SK-N-SH treated with all-trans-retinoic acid at 6 μM for 48 hours (cell line): ENCODE data around the gene CDKN1A.

ENCODE experiments used
- ATAC-seq: fragments of 200-7000 bp; cut with Tn5 transposase; 3 replicates; pipeline ENCODE4 v1.9.1; 2020; ENCODE audit warnings: mild to moderate bottlenecking, moderate library complexity
- ARNTL ChIP-seq: fragments of 450-650 bp; formaldehyde crosslinking; IDR thresholded peaks from 2 replicates; pipeline ENCODE4 v1.5.0; 2020; ENCODE audit warnings: low read depth, mild to moderate bottlenecking, moderate library complexity, borderline replicate concordance
- BACH2 ChIP-seq: fragments of 250-450 bp; sonication (Bioruptor Pico); IDR thresholded peaks from 2 replicates; pipeline ENCODE4 v1.9.0; 2021; ENCODE audit warnings: mild to moderate bottlenecking, borderline replicate concordance
- CSDC2 ChIP-seq: fragments of 250-450 bp; sonication (Bioruptor Pico); IDR thresholded peaks from 2 replicates; pipeline ENCODE4 v1.5.0; 2020; ENCODE audit warnings: mild to moderate bottlenecking, moderate library complexity
- GLIS3 ChIP-seq: fragments of 250-450 bp; sonication (Bioruptor Pico); IDR thresholded peaks from 2 replicates; pipeline ENCODE4 v1.5.0; 2020; ENCODE audit warnings: mild to moderate bottlenecking, moderate library complexity
- ISL1 ChIP-seq: fragments of 250-450 bp; sonication (Bioruptor Pico); IDR thresholded peaks from 2 replicates; pipeline ENCODE4 v2.1.2; 2022; ENCODE audit warnings: mild to moderate bottlenecking, moderate library complexity
- OSR1 ChIP-seq: fragments of 250-450 bp; sonication (Bioruptor Pico); IDR thresholded peaks from 2 replicates; pipeline ENCODE4 v1.8.0; 2022; ENCODE audit warnings: moderate library complexity, mild to moderate bottlenecking, inconsistent platforms
- PPARA ChIP-seq: fragments of 250-450 bp; sonication (Bioruptor Pico); IDR thresholded peaks from 2 replicates; pipeline ENCODE4 v1.5.0; 2020; ENCODE audit warnings: mild to moderate bottlenecking, borderline replicate concordance
- RARB ChIP-seq: fragments of 250-450 bp; sonication (Bioruptor Pico); IDR thresholded peaks from 2 replicates; pipeline ENCODE4 v1.8.0; 2021; ENCODE audit warnings: mild to moderate bottlenecking, moderate library complexity
- SNAI2 ChIP-seq: fragments of 250-450 bp; sonication (Bioruptor Pico); IDR thresholded peaks from 2 replicates; pipeline ENCODE4 v1.5.0; 2020; ENCODE audit warnings: mild to moderate bottlenecking, moderate library complexity
- TCF4 ChIP-seq: fragments of 250-450 bp; sonication (Bioruptor Pico); IDR thresholded peaks from 2 replicates; pipeline ENCODE4 v1.8.0; 2021; ENCODE audit warnings: mild to moderate bottlenecking, moderate library complexity, borderline replicate concordance
- TOX ChIP-seq: fragments of 250-450 bp; sonication (Bioruptor Pico); IDR thresholded peaks from 2 replicates; pipeline ENCODE4 v1.8.0; 2021; ENCODE audit warnings: mild to moderate bottlenecking, moderate library complexity, borderline replicate concordance
- ZFP3 ChIP-seq: fragments of 250-450 bp; sonication (Bioruptor Pico); IDR thresholded peaks from 2 replicates; pipeline ENCODE4 v1.5.0; 2020; ENCODE audit warnings: mild to moderate bottlenecking, moderate library complexity
- ZFP30 ChIP-seq: fragments of 450-650 bp; formaldehyde crosslinking; IDR thresholded peaks from 2 replicates; pipeline ENCODE4 v1.5.0; 2022; ENCODE audit warnings: mild to moderate bottlenecking, moderate library complexity
- ZNF565 ChIP-seq: fragments of 450-650 bp; formaldehyde crosslinking; conservative IDR thresholded peaks from 2 replicates; pipeline ENCODE4 v1.5.0; 2020; ENCODE audit warnings: low read depth, mild to moderate bottlenecking, moderate library complexity
- ZNF70 ChIP-seq: fragments of 450-650 bp; formaldehyde crosslinking; IDR thresholded peaks from 2 replicates; pipeline ENCODE4 v1.5.0; 2020; ENCODE audit warnings: mild to moderate bottlenecking, moderate library complexity
- ZNF8 ChIP-seq: fragments of 450-650 bp; formaldehyde crosslinking; IDR thresholded peaks from 2 replicates; pipeline ENCODE4 v1.5.0; 2020; ENCODE audit warnings: mild to moderate bottlenecking, moderate library complexity
- TF ChIP-seq, protein P1 (sequence below): fragments of 250-450 bp; sonication (Bioruptor Pico); IDR thresholded peaks from 2 replicates; pipeline ENCODE4 v1.5.1; 2021; ENCODE audit warnings: mild to moderate bottlenecking, moderate library complexity
- TF ChIP-seq, protein P2 (sequence below): fragments of 250-450 bp; sonication (Bioruptor Pico); IDR thresholded peaks from 2 replicates; pipeline ENCODE4 v1.8.0; 2021; ENCODE audit warnings: low read depth, mild to moderate bottlenecking, moderate library complexity, borderline replicate concordance
- TF ChIP-seq, protein P3 (sequence below): fragments of 250-450 bp; sonication (Bioruptor Pico); IDR thresholded peaks from 2 replicates; pipeline ENCODE4 v1.5.1; 2020; ENCODE audit warnings: low read depth, mild to moderate bottlenecking, moderate library complexity
- TF ChIP-seq, protein P4 (sequence below): fragments of 250-450 bp; sonication (Bioruptor Pico); IDR thresholded peaks from 2 replicates; pipeline ENCODE4 v1.5.0; 2020; ENCODE audit warnings: mild to moderate bottlenecking, moderate library complexity
- TF ChIP-seq, protein P5 (sequence below): fragments of 250-450 bp; sonication (Bioruptor Pico); IDR thresholded peaks from 2 replicates; pipeline ENCODE4 v1.8.0; 2020; ENCODE audit warnings: mild to moderate bottlenecking, moderate library complexity, borderline replicate concordance

CDKN1A gene

DNA sequence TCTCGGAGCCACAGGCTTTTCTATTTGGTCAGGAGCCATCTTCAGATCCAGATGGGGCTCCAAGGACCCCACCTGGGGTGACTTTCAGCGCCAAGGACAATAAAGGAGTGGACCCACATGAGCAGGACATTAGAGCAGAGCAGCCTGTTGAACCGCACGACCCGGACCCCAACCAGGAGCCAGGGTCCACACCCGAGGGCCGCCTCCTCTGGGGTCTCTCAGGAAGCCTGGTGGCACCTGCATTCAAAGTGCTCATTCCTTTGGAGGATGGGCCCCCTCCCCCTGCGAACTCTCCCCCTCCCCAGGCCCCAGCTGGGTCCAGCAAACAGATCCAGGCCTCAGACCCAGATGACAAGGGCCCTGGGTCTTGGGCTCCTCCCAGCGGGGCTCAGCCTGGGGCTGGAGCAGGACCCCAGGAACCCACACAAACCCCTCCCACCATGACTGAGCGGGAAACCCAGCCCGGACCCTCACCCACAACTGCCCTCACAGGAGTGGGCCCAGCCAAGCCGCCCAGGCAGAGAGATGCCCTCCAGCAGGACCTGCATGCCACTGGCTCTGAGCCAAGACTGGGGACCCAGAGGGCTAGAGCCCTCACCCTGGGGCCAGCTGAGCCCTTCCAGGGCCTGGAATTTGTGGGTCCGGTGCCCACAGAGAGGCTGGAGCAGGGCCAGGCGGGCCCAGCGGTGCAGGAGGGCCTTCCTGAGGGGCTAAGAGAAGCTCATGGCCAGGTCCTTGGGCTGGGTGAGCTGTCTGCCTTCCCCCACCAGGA, 43.0 kb downstream of the CDKN1A start:
- TF ChIP-seq GLIS3 (CRISPR knock-in tag) (no peak), ZNF8 (CRISPR knock-in tag) (no peak), ZFP3 (CRISPR knock-in tag) (no peak), RARB (CRISPR knock-in tag) (no peak), BACH2 (no peak), SNAI2 (CRISPR knock-in tag) (no peak), ISL1 (no peak), ZNF565 (CRISPR knock-in tag) (no peak), OSR1 (no peak), CSDC2 (CRISPR knock-in tag) (no peak)
- TF ChIP-seq, protein P1, sequence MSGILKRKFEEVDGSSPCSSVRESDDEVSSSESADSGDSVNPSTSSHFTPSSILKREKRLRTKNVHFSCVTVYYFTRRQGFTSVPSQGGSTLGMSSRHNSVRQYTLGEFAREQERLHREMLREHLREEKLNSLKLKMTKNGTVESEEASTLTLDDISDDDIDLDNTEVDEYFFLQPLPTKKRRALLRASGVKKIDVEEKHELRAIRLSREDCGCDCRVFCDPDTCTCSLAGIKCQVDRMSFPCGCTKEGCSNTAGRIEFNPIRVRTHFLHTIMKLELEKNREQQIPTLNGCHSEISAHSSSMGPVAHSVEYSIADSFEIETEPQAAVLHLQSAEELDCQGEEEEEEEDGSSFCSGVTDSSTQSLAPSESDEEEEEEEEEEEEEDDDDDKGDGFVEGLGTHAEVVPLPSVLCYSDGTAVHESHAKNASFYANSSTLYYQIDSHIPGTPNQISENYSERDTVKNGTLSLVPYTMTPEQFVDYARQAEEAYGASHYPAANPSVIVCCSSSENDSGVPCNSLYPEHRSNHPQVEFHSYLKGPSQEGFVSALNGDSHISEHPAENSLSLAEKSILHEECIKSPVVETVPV = no peak
- TF ChIP-seq, protein P2, sequence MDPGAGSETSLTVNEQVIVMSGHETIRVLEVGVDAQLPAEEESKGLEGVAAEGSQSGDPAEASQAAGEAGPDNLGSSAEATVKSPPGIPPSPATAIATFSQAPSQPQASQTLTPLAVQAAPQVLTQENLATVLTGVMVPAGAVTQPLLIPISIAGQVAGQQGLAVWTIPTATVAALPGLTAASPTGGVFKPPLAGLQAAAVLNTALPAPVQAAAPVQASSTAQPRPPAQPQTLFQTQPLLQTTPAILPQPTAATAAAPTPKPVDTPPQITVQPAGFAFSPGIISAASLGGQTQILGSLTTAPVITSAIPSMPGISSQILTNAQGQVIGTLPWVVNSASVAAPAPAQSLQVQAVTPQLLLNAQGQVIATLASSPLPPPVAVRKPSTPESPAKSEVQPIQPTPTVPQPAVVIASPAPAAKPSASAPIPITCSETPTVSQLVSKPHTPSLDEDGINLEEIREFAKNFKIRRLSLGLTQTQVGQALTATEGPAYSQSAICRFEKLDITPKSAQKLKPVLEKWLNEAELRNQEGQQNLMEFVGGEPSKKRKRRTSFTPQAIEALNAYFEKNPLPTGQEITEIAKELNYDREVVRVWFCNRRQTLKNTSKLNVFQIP (CRISPR knock-in tag) = no peak
- TF ChIP-seq, protein P3, sequence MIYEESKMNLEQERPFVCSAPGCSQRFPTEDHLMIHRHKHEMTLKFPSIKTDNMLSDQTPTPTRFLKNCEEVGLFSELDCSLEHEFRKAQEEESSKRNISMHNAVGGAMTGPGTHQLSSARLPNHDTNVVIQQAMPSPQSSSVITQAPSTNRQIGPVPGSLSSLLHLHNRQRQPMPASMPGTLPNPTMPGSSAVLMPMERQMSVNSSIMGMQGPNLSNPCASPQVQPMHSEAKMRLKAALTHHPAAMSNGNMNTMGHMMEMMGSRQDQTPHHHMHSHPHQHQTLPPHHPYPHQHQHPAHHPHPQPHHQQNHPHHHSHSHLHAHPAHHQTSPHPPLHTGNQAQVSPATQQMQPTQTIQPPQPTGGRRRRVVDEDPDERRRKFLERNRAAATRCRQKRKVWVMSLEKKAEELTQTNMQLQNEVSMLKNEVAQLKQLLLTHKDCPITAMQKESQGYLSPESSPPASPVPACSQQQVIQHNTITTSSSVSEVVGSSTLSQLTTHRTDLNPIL (CRISPR knock-in tag) = no peak
- TF ChIP-seq, protein P4, sequence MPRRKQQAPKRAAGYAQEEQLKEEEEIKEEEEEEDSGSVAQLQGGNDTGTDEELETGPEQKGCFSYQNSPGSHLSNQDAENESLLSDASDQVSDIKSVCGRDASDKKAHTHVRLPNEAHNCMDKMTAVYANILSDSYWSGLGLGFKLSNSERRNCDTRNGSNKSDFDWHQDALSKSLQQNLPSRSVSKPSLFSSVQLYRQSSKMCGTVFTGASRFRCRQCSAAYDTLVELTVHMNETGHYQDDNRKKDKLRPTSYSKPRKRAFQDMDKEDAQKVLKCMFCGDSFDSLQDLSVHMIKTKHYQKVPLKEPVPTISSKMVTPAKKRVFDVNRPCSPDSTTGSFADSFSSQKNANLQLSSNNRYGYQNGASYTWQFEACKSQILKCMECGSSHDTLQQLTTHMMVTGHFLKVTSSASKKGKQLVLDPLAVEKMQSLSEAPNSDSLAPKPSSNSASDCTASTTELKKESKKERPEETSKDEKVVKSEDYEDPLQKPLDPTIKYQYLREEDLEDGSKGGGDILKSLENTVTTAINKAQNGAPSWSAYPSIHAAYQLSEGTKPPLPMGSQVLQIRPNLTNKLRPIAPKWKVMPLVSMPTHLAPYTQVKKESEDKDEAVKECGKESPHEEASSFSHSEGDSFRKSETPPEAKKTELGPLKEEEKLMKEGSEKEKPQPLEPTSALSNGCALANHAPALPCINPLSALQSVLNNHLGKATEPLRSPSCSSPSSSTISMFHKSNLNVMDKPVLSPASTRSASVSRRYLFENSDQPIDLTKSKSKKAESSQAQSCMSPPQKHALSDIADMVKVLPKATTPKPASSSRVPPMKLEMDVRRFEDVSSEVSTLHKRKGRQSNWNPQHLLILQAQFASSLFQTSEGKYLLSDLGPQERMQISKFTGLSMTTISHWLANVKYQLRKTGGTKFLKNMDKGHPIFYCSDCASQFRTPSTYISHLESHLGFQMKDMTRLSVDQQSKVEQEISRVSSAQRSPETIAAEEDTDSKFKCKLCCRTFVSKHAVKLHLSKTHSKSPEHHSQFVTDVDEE (CRISPR knock-in tag) = no peak
- TF ChIP-seq, protein P5, sequence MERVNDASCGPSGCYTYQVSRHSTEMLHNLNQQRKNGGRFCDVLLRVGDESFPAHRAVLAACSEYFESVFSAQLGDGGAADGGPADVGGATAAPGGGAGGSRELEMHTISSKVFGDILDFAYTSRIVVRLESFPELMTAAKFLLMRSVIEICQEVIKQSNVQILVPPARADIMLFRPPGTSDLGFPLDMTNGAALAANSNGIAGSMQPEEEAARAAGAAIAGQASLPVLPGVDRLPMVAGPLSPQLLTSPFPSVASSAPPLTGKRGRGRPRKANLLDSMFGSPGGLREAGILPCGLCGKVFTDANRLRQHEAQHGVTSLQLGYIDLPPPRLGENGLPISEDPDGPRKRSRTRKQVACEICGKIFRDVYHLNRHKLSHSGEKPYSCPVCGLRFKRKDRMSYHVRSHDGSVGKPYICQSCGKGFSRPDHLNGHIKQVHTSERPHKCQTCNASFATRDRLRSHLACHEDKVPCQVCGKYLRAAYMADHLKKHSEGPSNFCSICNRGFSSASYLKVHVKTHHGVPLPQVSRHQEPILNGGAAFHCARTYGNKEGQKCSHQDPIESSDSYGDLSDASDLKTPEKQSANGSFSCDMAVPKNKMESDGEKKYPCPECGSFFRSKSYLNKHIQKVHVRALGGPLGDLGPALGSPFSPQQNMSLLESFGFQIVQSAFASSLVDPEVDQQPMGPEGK (CRISPR knock-in tag) = no peak
- no peak for ATAC-seq

DNA sequence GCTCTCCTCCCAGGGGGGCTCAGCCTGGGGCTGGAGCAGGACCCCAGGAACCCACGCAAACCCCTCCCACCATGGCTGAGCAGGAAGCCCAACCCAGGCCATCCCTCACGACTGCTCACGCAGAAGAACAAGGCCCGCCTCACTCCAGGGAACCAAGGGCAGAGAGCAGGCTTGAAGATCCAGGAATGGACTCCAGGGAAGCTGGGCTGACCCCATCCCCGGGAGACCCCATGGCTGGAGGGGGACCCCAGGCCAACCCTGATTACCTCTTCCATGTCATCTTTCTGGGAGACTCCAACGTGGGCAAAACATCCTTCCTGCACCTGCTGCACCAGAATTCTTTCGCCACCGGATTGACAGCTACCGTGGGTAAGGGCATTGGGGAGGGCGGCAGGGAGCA, 43.9 kb downstream of the CDKN1A start:
- no peak for ATAC-seq
- TF ChIP-seq ZNF8 (CRISPR knock-in tag) (no peak), SNAI2 (CRISPR knock-in tag) (no peak), PPARA (no peak), ZFP30 (CRISPR knock-in tag) (no peak), TCF4 (no peak), TOX (CRISPR knock-in tag) (no peak), ARNTL (no peak), RARB (CRISPR knock-in tag) (no peak), CSDC2 (CRISPR knock-in tag) (no peak), ZNF70 (CRISPR knock-in tag) (no peak)
- TF ChIP-seq, protein P4 (CRISPR knock-in tag) = no peak
- TF ChIP-seq, protein P5 (CRISPR knock-in tag) = no peak
- TF ChIP-seq, protein P1 = no peak
